Activated CD8-positive, alpha-beta memory T cell treated with anti-CD3 and anti-CD28 coated beads for 48 hours (primary cell): ENCODE results near the gene CORO6.
A peak's percentile ranks its signal among the peaks of the same experiment; 100 is the strongest.

Experiments
- DNase-seq, 3 experiments: peaks; one replicate each; pipeline ENCODE4 v3.0.0-alpha.2; 2020; ENCODE audit warnings: low read depth in 2 of 3, low spot score in 2 of 3

The CORO6 gene

DNA sequence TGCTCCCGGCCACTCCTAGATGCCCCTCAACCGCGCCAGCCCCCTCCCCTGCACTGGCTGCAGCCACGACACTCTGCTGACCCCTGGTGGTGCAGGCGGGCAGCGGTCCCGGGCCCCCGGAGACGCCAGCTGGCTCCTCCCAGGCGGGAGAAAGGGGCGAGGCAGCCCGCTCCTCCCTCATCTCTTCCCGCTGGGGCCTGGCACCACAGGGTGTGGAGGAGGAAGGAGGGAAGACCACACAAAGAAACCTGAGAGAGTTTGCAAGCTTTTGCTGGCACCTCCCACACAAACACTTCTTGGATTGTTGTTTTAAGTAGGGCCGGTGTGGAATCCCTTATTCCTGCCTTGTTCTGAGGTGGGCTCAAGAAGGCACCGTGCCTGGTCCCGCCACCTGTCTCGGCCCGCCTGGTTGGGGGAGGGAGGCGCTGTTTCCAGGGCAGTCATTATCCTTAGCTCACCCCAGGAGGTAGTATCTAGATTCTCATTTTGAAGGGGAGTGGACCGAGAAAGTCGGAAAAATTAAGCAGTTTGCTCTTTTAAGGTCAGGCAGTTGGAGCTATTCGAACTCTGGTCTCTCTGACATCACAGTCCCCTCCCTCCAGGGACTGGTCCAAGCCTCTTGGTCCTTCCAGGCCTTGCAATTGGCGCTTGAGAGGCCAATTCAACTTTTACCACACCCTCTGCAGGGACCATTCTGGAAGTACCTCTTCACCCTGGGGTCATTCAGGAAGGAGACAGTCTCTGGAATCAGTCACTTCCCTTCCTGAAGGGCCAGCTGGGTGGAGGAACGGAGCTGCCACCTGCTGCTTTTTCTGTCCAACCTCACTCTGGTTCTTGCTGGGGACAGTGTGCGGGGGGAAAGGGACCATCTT lies 30.7 kb downstream of the CORO6 start:
- DNase-seq: peak in 2 of 3 experiments; percentile 65 to 75

DNA sequence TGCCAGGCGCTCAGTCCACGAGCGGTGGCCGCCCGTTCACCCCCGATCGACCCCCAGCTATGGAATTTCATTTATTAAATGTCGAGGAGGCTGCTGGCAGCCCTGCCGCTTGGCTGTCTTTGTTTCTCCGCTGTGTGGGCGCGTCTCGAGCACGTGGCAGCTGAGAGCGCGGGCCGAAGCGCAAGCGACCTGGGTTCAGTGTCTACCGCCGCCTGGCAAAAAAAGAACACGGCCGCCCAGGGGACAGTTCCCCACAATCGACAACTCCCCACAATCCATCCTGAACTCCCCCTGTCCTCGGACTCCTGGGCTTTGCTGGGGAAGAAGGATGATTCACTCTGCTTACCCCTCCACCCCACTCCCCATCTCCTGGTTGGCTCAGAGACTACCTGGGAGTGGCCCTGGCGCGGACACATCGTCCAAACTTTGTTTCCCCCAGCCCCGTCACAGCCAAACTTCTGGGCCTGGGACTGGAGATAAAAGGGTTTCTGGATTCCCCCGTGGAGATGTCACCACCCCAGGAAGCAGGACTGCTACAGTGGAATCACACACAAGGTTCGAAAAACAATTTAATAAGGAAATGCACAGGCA lies 31.5 kb downstream of the CORO6 start:
- DNase-seq: no peak

GRCh38 chr17:29590411-29591145 lies 32.1 kb downstream of the CORO6 start:
- DNase-seq: no peak

DNA sequence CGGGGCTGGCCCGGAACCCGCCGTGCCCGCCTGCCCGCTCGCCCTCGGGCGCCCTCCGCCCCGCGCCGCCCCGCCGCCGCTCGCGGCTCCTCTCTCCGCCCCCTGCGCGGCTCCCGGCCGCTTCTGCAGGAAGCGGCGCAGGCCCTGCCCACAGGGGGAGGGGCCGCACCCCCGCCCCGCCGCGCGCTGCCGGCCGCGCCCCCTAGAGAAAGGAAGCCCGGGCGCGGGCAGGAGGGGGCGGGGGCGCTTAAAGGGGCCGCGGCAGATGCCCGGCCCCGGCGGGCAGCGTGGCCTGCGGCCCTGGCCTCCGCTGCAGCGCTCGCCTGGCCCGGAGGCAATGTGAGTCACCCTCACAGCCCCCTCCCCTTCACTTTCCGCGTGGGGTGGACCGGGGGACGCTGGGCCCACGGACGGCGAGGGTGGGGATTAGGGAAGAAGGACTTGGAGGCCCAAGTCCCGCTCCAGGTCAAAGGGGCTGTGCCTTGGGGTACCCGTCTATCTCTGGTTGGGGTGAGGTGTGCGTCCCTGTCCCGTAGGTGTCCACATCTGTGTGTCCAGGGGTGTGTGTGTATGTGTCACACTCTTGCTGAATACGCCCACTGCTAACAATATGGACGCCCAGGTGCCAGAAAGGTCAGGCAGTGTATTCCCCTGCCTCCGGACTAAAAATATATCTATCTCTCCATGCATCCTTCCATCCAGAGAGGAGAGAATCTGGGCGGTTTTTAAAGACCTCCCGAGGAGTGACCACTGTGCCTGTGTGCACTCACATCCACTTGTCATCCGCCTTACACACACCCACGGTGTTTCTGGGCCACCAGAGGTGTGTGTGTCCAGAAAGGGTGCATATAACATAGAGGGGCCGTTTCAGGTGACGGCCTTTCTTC lies 32.9 kb downstream of the CORO6 start, which contains the start of gene GIT1:
Gene GIT1, minus strand, starts transcription at position 125 of the 887 bp plus-strand sequence. CDS start 270 bp downstream, outside the sequence.
- peak in 1 of 3 experiments; percentile 76 for DNase-seq

DNA sequence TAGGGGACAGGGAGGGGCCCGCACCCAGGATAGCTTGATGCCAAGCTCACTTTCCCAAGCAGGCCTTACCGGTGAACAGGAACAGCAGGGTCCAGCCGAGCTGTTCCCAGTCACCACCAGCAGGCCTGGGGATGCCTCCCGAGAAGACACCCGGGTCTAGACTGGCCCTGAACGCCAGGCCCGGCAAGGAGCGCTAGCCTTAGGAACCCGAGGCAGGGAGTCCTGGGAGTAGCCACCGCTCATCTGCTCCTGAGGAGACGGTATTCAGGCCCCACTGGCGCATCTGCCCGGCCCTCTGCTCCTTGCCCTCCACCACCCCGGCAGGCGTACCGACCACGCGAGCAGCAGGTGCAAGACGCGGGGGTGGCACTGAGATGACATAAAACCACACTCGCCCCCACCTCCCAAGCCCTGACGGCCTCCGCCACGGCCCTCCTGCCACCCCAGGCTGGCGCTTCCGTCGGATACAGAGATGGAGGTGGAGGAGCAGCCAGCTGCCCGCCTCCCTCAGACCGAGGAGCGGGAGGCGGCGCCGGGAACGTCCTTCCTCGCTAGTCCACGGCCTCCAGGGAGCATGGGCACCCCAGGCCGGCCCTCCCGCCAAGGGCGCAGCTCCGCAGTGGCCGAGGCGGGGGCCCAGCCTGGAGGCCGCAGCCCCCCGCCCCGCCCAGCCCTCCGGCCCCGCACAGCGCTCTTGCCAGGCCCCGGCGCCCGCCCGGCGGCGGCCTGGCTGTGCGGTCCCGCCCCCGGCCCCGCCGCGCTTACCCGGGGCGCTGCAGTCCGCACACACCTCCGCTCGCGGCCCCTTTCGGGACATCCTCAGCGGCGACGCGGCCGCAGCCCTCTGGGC lies 33.9 kb downstream of the CORO6 start:
- DNase-seq: no peak

GRCh38 chr17:29588017-29588561 lies 34.6 kb downstream of the CORO6 start:
- no peak for DNase-seq

- no peak for DNase-seq
Measured at GRCh38 chr17:29587591-29587990, 35.1 kb downstream of the CORO6 start.

GRCh38 chr17:29586676-29587469 lies 35.8 kb downstream of the CORO6 start:
- DNase-seq: no peak

DNA sequence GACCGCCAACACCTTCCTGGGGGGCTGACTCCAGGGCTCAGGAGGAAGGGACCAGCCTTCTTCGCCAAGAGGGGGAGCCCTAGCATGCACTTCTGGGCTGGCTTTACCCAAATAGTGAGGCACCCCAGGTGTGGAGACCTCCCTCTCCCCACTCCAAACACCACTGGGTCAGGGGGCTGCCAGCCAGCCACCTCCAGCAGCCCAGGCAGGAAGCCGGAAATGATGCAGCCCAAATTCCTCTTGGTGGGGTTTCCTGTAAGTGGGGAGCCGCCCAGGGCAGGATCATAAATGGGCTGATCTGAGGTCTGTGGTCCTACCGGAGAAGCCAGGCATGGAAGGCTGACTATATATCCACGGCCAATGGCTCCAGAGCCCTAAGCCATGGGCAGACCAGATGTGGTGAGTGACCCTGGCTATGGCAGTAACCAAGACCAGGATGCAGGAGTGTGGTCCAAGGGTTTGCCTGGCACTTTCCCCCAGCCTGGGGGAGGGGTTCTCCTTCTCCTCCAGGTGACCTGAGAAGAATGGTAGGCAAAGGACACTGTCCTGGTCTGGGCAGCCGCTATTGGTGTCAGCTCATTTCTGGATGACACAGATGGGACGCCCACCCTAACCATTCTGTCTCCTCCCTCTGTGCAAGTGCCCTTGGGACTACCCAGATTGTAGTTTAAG lies 37.5 kb downstream of the CORO6 start:
- DNase-seq: no peak

DNA sequence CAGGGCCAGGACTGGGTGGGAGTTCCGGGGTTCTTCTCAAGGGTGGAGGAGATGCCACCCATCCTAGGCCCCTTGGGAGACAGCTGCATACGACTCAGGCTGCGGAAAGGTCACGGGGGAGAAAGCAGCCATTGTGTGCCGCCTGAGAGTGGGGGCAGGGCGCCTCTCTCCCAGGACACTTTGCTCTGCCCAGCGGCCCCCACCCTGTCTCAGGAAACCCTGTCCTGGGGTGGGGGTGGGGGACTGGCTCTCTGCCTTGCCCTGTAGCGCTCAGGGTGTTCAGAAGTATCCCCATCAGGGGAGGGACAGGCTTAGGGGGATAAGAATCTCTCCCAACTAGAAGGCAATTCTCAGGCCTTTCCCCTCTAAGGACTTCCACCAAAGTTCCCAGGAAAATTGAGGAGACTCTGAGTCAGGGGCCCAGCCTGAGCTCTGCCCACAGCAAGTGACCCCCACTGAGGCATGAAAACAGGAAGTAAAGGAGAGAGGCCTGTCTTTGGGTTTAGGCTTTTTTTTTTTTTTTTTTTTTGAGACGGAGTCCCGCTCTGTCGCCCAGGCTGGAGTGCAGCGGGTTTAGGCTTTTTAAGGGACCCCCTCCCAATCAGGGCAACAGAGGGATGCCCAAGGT lies 38.1 kb downstream of the CORO6 start:
- DNase-seq: no peak

DNA sequence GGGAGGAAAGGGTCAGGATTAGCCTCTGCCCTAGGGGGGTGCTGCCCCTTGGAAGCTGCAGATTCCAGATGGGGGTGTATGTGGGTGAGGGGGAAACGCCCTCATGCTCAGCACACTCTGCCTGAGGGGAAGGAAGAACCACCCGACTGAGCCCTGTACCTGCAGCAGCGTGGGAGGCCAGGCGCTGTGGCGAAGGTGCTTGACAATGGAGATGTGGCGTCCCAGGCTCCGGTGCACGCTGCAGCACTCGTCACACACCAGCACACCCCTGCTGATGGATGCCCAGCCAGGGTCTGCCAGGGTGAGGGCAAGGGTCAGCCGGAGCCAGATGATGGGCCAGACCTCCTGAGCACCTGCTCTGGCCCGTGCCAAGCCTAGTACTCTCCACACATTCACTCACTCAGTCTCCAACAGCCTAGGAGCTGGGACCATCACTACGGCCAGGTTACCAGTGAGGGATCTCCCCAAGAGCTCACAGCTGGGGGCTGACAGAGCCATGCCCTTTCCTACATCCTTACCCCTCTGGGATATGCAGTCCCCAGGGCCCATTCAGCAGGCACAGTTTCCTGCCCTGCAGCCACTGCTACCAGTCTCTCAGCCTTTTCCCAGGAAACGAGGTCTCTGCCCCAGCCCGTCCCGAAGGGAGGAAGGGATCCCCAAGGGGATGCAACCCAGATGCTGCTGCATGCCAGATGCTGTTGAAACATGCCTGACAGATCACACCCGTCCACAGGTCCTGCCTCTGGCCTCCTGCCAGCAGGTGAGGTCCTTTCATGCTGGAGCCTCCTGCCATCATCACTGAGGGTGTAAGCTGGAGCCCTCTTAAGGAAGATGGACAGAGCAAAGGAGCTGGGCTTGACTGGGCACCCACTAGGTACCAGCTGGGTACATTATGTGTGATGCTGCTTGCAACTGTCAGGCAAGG lies 39.1 kb downstream of the CORO6 start:
- DNase-seq: no peak

DNA sequence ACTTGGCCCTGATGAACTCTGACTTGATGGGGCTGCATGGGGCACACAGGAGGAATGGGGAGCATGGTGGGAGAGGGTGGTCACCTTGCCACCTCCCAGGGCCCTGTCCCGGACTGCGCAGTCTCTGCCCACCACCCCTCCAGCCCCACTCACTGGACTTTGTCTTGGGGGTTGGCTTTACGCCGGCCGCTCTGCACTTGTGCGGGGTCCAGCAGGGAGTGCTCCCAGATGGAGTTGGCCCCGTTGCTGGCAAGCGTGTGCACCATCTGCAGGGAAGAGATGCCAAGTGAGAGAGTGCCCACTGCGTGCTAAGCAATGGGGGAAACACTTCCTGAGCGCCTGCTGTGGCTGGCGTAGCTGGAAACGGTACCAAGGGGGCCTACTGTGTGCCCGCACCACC lies 39.9 kb downstream of the CORO6 start:
- DNase-seq: no peak

GRCh38 chr17:29582254-29582765 lies 40.4 kb downstream of the CORO6 start:
- no peak for DNase-seq

DNA sequence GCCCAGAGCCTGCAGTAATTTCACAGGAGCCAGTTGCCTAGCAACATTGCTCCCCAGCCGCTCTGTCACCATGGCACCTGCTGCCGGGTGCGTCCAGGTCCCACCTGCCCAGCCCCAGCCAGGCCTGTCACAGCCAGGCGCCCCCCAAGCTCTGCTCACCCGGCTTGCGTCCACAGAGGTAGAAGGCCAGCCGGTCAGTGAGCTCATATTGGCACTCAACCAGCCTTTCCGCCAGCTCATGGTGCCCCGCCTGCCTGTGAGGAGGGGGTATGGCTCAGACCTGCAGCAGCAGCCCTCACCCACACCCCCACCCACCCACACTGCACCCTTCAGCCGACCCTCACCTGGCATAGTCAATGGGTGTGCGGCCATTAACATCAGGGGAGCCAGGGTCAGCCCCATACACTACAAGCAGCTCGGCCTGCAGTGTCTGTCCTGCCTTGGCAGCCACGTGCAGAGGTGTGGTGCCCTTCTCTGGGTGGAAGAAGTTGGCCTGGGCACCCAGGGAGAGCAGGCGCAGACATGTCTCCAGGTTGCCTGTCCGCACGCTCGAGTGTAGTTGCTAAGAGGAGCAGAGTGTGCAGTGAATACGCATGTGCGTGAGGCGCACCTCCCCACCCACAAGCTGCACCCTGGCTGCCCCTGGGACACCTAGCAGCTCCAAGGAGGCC lies 41.0 kb downstream of the CORO6 start:
- no peak for DNase-seq

DNA sequence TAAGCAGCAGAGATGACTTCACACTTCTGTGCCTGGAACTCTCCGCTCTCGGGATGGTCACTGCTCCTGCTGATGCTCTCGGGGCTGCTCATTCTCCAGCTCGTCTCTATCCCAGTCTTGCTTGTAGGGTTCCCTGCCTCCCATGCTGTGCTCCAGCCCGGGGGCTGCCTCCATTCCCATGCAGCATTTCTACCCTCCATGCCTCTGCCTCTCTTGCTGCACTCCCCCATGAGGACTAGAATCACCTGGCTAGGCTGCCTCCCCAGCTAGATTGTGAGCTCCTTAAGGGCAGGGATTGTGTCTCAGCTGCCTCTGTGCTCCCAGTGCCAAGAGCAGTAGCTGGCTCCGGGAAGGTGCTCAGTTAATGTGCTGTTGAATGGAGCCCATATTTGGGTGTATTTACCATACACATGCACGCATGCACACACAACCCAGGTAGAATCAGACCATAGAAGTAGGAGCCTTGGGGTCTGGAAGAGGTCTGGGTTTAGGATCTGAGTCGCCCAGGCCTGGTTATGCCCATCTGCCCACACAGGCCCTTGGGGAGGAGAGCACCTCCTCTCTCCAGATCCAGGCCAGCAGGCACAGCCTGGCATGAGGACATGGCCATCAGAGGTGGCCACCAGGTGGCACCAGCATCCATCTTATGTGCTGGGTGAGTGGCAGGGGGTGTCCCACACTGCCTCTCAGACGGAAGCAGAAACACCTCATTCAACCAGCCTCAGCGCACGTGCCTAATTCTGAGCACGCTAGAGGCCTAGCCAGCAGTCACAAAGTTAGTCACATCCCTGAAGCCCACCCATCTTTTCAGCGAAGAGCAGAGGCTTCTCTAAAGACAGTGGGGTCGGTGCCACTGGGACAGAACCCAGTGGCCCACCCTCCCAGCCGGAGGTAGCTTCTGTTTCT lies 42.6 kb downstream of the CORO6 start:
- peak in 1 of 3 experiments; percentile 73 for DNase-seq
